Measurements from ENCODE around the gene NEURL3. TPM values are rescaled to one million over a fixed set of nuclear protein-coding genes. Genes with fewer than 3 reads are reported as not detected.
"Not testable (repeated sequence)": the region's sequence is repeated elsewhere in the genome, so short reads cannot be mapped to it uniquely, and the experiment has no call there.

NEURL3 gene
- total RNA-seq, 4 donors from 2014 or later, result 0.56 TPM; not detected in 3

DNA sequence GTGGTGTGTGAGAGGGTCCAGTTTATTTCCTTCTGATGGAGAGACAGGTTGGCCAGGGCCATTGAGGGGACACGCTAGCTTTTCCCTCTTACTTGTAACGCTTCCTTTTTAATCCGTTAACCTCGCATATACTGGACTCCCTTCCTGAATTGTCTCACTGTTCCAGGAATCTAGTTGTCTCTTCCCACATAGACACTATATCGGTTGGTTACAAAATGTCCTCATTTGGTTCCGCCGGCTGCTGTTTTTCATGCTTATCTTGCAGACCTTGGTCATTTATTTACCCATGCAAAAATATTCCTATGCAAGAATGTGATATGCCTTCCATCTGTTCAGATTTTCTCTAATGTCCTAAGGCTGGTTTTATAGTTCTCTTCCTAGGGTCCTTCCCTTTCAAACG is 35.0 kb downstream of the NEURL3 start:
- ATAC-seq (ENCODE audit: low FRiP score), result no peak
- TF ChIP-seq, protein P1, sequence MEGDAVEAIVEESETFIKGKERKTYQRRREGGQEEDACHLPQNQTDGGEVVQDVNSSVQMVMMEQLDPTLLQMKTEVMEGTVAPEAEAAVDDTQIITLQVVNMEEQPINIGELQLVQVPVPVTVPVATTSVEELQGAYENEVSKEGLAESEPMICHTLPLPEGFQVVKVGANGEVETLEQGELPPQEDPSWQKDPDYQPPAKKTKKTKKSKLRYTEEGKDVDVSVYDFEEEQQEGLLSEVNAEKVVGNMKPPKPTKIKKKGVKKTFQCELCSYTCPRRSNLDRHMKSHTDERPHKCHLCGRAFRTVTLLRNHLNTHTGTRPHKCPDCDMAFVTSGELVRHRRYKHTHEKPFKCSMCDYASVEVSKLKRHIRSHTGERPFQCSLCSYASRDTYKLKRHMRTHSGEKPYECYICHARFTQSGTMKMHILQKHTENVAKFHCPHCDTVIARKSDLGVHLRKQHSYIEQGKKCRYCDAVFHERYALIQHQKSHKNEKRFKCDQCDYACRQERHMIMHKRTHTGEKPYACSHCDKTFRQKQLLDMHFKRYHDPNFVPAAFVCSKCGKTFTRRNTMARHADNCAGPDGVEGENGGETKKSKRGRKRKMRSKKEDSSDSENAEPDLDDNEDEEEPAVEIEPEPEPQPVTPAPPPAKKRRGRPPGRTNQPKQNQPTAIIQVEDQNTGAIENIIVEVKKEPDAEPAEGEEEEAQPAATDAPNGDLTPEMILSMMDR (IDR thresholded peaks at IDR 0.05), result no peak
- DNase-seq (ENCODE audit: low spot score), result no peak

DNA sequence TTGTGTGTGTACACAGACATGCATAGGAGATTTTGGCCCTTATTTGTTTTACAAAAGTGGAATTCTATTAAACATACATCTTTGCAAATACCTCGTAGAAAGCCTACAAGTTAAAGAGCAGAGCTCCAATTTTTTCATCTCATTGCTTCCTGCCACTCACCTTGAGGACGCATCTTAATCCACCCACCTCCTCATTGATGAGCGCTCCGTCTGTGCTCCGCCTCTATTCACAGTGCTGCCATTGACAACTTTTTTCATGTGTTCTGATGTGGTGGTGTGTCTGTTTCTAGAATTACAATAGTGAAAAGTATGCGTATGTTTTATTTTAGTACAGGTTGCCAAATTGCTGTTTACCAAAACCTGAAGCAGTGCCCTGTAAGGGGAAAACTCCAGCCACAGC is 36.3 kb downstream of the NEURL3 start:
- DNase-seq (ENCODE audit: low spot score) (no peak), ATAC-seq (ENCODE audit: low FRiP score) (no peak)
- TF ChIP-seq, protein P1 (IDR thresholded peaks at IDR 0.05), result no peak

DNA sequence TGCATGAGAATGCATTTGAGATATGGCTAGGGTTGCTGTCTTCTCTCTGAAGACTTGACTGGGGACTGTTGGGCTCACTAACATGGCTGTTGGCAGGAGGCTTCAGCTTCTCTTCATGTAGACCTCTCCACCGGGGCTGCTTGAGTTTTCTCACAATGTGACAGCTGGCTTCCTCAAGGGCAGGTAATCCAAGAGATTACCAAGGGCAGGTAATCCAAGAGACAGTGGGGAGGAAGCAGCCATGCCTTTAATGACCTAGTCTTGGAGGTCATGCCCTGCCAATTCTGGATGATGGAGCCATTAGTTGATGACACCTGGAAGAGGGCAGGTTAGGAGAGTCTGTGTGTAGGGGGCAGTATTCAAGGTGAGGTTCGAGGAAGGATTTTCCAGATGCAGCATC is 40.5 kb downstream of the NEURL3 start:
- ATAC-seq (ENCODE audit: low FRiP score) (no peak), DNase-seq (ENCODE audit: low spot score) (no peak)
- TF ChIP-seq, protein P1 (IDR thresholded peaks at IDR 0.05), result no peak

DNA sequence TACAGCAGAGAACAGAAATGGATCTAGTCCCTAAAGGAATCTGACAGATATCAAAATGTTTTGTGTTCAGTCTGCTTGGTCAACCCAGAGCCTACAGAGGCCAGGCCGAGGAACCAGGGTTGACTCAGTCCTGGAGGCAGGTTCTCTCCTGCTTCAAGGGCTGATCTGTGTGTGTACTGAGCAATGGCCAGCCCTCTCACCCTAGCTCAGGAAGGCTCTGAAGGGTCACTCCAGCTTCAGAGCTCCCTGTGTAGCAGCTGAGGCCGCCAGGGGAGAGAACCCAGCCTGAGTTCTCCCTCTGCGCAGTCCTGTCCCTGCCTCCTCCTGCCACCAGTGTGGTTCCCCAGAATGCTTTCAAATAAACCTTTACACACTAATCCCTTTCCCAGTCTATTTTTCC is 41.1 kb downstream of the NEURL3 start:
- ATAC-seq (ENCODE audit: low FRiP score) (no peak), DNase-seq (ENCODE audit: low spot score) (no peak)
- TF ChIP-seq, protein P1 (IDR thresholded peaks at IDR 0.05), result no peak

DNA sequence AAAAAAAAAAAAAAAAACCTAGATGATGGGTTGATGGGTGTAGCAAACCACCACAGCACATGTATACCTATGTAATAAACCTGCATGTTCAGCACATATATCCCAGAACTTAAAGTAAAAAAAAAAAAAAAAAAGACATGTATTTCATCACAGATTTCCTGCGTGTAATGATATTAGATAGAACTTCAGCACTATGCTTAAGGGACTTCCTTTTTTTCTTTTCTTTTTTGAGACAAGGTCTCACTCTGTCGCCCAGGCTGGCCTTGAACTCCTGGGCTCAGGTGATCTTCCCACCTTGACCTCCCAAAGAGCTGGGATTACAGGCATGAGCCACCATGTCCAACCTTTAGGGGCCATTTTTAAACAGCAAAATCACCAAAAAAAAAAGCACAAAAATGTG is 42.0 kb downstream of the NEURL3 start:
- DNase-seq (ENCODE audit: low spot score), result no peak
- TF ChIP-seq, protein P1 (IDR thresholded peaks at IDR 0.05), result no peak
- no peak for ATAC-seq (ENCODE audit: low FRiP score)

DNA sequence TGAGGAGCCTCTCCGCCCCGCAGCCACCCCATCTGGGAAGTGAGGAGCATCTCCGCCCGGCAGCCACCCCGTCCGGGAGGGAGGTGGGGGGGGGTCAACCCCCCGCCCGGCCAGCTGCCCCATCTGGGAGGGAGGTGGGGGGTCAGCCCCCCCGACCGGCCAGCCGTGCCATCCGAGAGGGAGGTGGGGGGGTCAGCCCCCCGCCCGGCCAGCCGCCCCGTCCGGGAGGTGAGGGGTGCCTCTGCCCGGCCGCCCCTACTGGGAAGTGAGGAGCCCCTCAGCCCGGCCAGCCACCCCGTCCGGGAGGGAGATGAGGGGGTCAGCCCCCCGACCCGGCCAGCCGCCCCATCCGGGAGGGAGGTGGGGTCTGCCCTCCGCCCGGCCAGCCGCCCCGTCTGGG is 43.5 kb downstream of the NEURL3 start:
- ATAC-seq (ENCODE audit: low FRiP score); DNase-seq (ENCODE audit: low spot score): not testable (repeated sequence)

DNA sequence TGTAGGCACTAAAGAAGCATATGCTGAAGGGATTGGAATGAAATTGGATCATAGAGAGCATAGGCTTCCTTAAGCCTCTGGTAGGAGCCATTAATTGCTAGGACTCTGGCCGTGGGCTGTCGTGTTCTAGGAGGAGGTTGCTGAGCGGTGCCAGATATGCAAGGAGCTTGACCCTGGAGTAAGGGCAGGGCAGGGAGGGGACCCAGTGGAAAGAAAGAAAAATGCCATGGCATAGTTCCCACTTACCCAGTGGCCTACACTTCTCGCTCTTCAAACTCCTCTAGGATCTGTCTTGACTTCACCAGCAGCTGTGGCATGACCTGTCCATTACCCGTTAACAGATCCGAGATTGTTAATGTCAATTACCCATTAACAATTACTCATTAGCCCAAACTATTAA is 53.1 kb downstream of the NEURL3 start:
- TF ChIP-seq, protein P1 (IDR thresholded peaks at IDR 0.05), result no peak
- ATAC-seq (ENCODE audit: low FRiP score) (no peak), DNase-seq (ENCODE audit: low spot score) (no peak)

DNA sequence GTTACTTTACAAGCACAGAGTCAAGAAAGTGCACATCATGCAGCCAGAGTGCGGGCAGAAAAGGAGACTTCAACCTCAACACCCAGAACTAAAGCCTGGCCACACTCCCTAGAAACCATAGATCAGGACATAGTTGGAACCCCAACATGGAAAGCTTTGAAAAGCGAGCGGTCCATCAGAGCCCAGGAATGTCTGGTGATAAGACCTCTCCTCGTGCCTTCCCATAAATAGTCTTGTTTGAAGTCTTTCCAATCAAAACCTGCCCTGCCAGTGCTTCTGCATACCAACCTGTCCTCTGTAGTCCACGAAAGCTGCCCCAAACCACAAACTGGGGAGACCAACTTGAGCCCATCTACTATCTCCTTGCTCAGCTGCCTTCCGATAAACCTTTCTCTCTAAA is 55.5 kb downstream of the NEURL3 start:
- TF ChIP-seq, protein P1 (IDR thresholded peaks at IDR 0.05), result no peak
- ATAC-seq (ENCODE audit: low FRiP score), result no peak
- no peak for DNase-seq (ENCODE audit: low spot score)
